GM23248 (cell line): ENCODE measurements around the gene ASCL5. TPM values are rescaled to one million over a fixed set of nuclear protein-coding genes. Genes with fewer than 3 reads are reported as not detected.

Source experiments
- DNase-seq: peaks from one replicate; pipeline ENCODE4 v3.0.0-alpha.2; 2015
- H2AFZ ChIP-seq: fragments of 200-600 bp; sonication (generic); 2 replicates; pipeline ENCODE4 v1.6.1; 2016; ENCODE audit warnings: antibody characterized with exemption
- H3F3A ChIP-seq: fragments of 200-600 bp; sonication (generic); 2 replicates; pipeline ENCODE4 v1.6.1; 2016; ENCODE audit warnings: mild to moderate bottlenecking, antibody characterized with exemption, mixed run types; ENCODE audit not compliant: insufficient read depth
- H3K27ac ChIP-seq: fragments of 200-600 bp; sonication (generic); 2 replicates; pipeline ENCODE4 v1.5.1; 2016; ENCODE audit warnings: mild to moderate bottlenecking
- H3K27me3 ChIP-seq: fragments of 200-600 bp; sonication (generic); replicated peaks from 2 replicates; pipeline ENCODE4 v1.6.1; 2016; ENCODE audit warnings: mild to moderate bottlenecking; ENCODE audit not compliant: insufficient read depth
- H3K36me3 ChIP-seq: fragments of 200-600 bp; sonication (generic); 2 replicates; pipeline ENCODE4 v1.6.1; 2016; ENCODE audit warnings: low read depth, mild to moderate bottlenecking
- H3K4me1 ChIP-seq: fragments of 200-600 bp; sonication (generic); 2 replicates; pipeline ENCODE4 v1.6.1; 2016; ENCODE audit warnings: mild to moderate bottlenecking; ENCODE audit not compliant: insufficient read depth
- H3K4me2 ChIP-seq: fragments of 200-600 bp; sonication (generic); one replicate; pipeline ENCODE4 v1.6.1; 2016; ENCODE audit warnings: mild to moderate bottlenecking; ENCODE audit not compliant: unreplicated experiment
- H3K4me3 ChIP-seq: fragments of 200-600 bp; sonication (generic); 2 replicates; pipeline ENCODE4 v1.5.1; 2016; ENCODE audit warnings: mild to moderate bottlenecking
- H3K79me2 ChIP-seq: fragments of 200-600 bp; sonication (generic); 2 replicates; pipeline ENCODE4 v1.6.1; 2016; ENCODE audit warnings: mild to moderate bottlenecking; ENCODE audit not compliant: insufficient read depth
- H3K9ac ChIP-seq: fragments of 200-600 bp; sonication (generic); 2 replicates; pipeline ENCODE4 v1.6.1; 2016; ENCODE audit warnings: mild to moderate bottlenecking
- H3K9me2 ChIP-seq: fragments of 200-600 bp; sonication (generic); 2 replicates; pipeline ENCODE4 v1.6.1; 2016; ENCODE audit warnings: mixed run types, mild to moderate bottlenecking, moderate library complexity; ENCODE audit not compliant: insufficient read depth
- H3K9me3 ChIP-seq: fragments of 200-600 bp; sonication (generic); one replicate; pipeline ENCODE4 v1.6.1; 2017; ENCODE audit warnings: low read depth
- H4K20me1 ChIP-seq: fragments of 200-600 bp; sonication (generic); 2 replicates; pipeline ENCODE4 v1.6.0; 2016; ENCODE audit not compliant: insufficient read depth
- EZH2 ChIP-seq: fragments of 200-600 bp; sonication (generic); IDR thresholded peaks from 2 replicates; pipeline ENCODE4 v1.6.1; 2018; ENCODE audit warnings: antibody characterized with exemption, mild to moderate bottlenecking; ENCODE audit not compliant: insufficient read depth, poor library complexity, severe bottlenecking
- EZH2phosphoT487 ChIP-seq: fragments of 200-600 bp; sonication (generic); IDR thresholded peaks from 2 replicates; pipeline ENCODE4 v1.6.1; 2018; ENCODE audit warnings: antibody characterized with exemption, moderate library complexity, mild to moderate bottlenecking, low read depth; ENCODE audit not compliant: insufficient read depth
- WGBS, 2 experiments: methylation state at CpG; one replicate each; pipeline ENCODE4 v1.1.6; 2015 to 2017; ENCODE audit warnings: low lambda C conversion rate in 2 of 2, low coverage in 1 of 2; ENCODE audit errors: missing lambda C conversion rate in 2 of 2; 5-methylcytosine and 5-hydroxymethylcytosine counted together
- in situ Hi-C: fragments of 300-500 bp; cut with MboI; formaldehyde crosslinking; loops from 2 replicates; pipeline ENCODE4 v1.15.0; 2020
- polyA plus RNA-seq: library from polyadenylated mRNA; unstranded; fragments of >200 nt; fragmentation: Nextera tagmentation; extraction: Ambion mirVana; gene quantifications from 2 replicates; pipeline ENCODE4 v1.2.1, GENCODE V29; 2016
- total RNA-seq: library from RNA; depleted of rRNA; stranded (reverse); fragments of >200 nt; shearing (Covaris generic); gene quantifications from 2 replicates; pipeline ENCODE4 v1.2.3, GENCODE V29; 2014

Gene ASCL5
- total and polyA plus RNA-seq, 2 experiments from 2014 or later = not detected

DNA sequence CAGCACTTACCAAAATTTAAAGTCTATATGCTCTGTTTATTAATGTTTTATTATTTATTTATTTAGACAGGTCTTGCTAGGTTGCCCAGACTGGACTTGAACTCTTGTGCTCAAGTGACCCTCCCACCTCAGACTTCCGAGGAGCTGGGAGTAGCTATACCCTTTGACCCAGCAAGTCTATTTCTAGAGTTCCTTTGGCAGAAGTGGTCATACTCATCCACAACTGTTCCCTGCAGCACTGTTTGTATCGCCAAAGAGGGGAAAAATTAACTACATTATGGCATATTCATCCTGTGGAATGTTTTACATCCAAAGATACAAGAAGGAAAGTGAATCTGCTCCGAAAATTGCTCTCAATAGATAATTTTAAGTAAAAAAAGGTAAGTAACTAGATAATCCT is 43.2 kb downstream of the ASCL5 start:
- Histone ChIP-seq H3K27me3 (peaks cover 18% of the 10 kb centered on the region), H3K79me2 (no peaks in the 10 kb centered on the region), H2AFZ (no peak overlapping the region), H4K20me1 (no peaks in the 10 kb centered on the region), H3K4me3 (no peak overlapping the region), H3K9me2 (no peaks in the 10 kb centered on the region), H3K9ac (no peak overlapping the region), H3K27ac (no peak overlapping the region), H3K9me3 (no peaks in the 10 kb centered on the region), H3F3A (no peaks in the 10 kb centered on the region), H3K4me2 (no peak overlapping the region), H3K36me3 (no peaks in the 10 kb centered on the region), H3K4me1 (no peaks in the 10 kb centered on the region)
- in situ Hi-C loops = no loop called here
- TF ChIP-seq EZH2phosphoT487 = no peak
- TF ChIP-seq EZH2 = no peak
- DNase-seq = no peak
- WGBS, 2 experiments = 49 to 67% methylated on average over 3 of the region's 3 CpGs

DNA sequence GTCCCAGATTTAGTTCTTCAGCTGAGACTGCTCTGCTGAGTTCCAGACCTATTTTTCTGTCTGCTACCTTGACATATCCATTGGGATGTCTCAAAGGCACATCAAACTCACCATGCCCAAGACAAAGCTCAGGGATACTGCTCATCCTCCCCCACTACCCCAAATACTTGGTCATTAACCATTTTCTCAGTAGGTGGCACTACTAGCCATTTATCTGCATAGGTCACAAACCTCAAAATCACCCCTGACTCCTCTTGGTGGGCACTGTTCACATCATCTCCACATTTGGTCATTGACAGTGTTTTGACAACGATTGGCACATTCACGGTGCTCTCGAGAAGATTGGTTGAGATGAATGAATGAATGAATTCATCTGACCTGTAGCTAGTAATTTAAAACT is 46.8 kb downstream of the ASCL5 start:
- Histone ChIP-seq H3F3A (no peaks in the 10 kb centered on the region), H3K27ac (no peak overlapping the region), H3K9me3 (no peaks in the 10 kb centered on the region), H3K9me2 (no peaks in the 10 kb centered on the region), H4K20me1 (no peaks in the 10 kb centered on the region), H3K79me2 (no peaks in the 10 kb centered on the region), H3K4me1 (no peaks in the 10 kb centered on the region), H3K4me2 (no peak overlapping the region), H3K4me3 (no peak overlapping the region), H2AFZ (no peak overlapping the region), H3K9ac (no peak overlapping the region), H3K27me3 (peaks cover 25% of the 10 kb centered on the region), H3K36me3 (no peaks in the 10 kb centered on the region)
- WGBS, 2 experiments = 70 to 73% methylated on average over 3 of the region's 3 CpGs
- TF ChIP-seq EZH2phosphoT487 (no peak), EZH2 (no peak)
- DNase-seq = no peak
- in situ Hi-C loops = no loop called here

DNA sequence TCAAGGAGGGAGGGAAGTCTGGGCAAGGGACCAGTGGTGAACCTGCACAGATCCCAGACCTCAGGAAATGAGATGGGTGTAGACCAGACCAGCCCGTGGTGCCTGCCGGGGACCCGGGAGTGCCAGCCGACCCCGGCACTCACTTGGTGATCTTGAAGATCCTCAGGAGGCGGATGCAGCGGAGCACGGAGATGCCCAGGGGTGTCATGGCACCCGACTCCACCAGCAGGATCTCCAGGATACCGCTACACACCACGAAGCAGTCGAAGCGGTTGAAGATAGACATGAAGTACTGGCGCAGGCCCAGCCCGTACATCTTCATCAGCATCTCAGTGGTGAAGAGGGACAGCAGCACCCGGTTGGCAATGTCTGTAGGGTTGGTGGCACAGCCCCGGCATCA is 49.2 kb downstream of the ASCL5 start:
- H3K9me3 ChIP-seq = no peaks in the 10 kb centered on the region
- no peak overlapping the region for H3K4me3 ChIP-seq
- H3K36me3 ChIP-seq = no peaks in the 10 kb centered on the region
- H3K79me2 ChIP-seq = no peaks in the 10 kb centered on the region
- no peak overlapping the region for H3K4me2 ChIP-seq
- TF ChIP-seq EZH2phosphoT487 = no peak
- no peak for TF ChIP-seq EZH2
- WGBS, 2 experiments = 81 to 82% methylated on average over 17 of the region's 17 CpGs
- in situ Hi-C loops = no loop called here
- DNase-seq = no peak
- H3K9me2 ChIP-seq = no peaks in the 10 kb centered on the region
- no peak overlapping the region for H2AFZ ChIP-seq
- no peaks in the 10 kb centered on the region for H4K20me1 ChIP-seq
- H3K9ac ChIP-seq = no peak overlapping the region
- no peaks in the 10 kb centered on the region for H3K4me1 ChIP-seq
- H3K27ac ChIP-seq = no peak overlapping the region
- H3F3A ChIP-seq = no peaks in the 10 kb centered on the region
- H3K27me3 ChIP-seq = peaks cover 23% of the 10 kb centered on the region

DNA sequence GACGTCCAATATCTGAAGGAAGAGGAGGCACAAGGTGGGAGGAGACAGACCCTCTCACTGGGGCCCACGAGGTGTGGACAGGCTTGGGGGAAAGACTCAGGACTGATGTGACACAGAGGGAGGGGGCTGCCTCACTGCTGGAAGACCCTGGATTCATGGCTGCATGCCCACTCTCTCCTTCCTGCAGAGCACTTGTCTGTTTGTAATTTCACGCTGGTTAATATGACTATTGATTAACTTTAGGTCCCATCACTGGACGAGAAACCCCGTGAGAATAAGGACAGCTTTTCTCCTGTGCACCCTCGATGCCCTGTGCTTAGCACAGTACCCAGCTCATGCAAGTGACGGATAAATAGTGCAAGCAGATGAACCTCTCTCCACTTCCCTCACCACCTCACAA is 49.9 kb downstream of the ASCL5 start:
- Histone ChIP-seq H2AFZ (no peak overlapping the region), H3K9me2 (no peaks in the 10 kb centered on the region), H3K79me2 (no peaks in the 10 kb centered on the region), H3K9ac (no peak overlapping the region), H4K20me1 (no peaks in the 10 kb centered on the region), H3K4me1 (no peaks in the 10 kb centered on the region), H3K4me3 (no peak overlapping the region), H3K27me3 (peaks cover 22% of the 10 kb centered on the region; the same call in 1 of the 2 replicates), H3F3A (no peaks in the 10 kb centered on the region), H3K27ac (no peak overlapping the region), H3K9me3 (no peaks in the 10 kb centered on the region), H3K36me3 (no peaks in the 10 kb centered on the region), H3K4me2 (no peak overlapping the region)
- in situ Hi-C loops = no loop called here
- no peak for TF ChIP-seq EZH2phosphoT487
- no peak for TF ChIP-seq EZH2
- 39 to 47% methylated on average over 7 of the region's 7 CpGs for WGBS, 2 experiments
- DNase-seq = no peak

DNA sequence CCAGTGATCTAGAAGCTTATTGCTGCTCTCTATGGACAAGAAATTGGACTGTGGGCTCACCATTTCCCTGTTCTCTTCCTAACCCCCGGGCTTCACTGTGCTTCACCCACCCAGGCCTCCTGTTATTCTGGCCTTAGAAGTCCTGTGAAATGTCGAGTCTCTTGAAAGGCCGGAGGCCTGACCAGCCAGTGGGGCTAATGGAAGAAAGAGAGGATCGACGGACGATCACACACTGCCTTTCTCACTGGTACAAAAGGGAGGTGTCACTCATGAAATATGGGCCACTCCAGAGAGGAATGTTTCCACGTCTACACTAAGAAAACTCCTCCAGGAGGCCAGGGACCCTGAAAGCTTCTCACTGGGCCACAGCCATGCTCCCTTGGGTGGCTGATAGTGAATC is 50.9 kb downstream of the ASCL5 start:
- Histone ChIP-seq H3K36me3 (no peaks in the 10 kb centered on the region), H3K27ac (no peak overlapping the region), H3K79me2 (no peaks in the 10 kb centered on the region), H3F3A (no peaks in the 10 kb centered on the region), H3K27me3 (peaks cover 29% of the 10 kb centered on the region; the same call in 1 of the 2 replicates), H3K9me2 (no peaks in the 10 kb centered on the region), H3K4me1 (no peaks in the 10 kb centered on the region), H3K9me3 (no peaks in the 10 kb centered on the region), H2AFZ (no peak overlapping the region), H3K4me3 (no peak overlapping the region), H3K9ac (no peak overlapping the region), H4K20me1 (no peaks in the 10 kb centered on the region), H3K4me2 (no peak overlapping the region)
- in situ Hi-C loops = no loop called here
- DNase-seq = no peak
- WGBS, 2 experiments = 58 to 68% methylated on average over 7 of the region's 7 CpGs
- TF ChIP-seq EZH2phosphoT487 = no peak
- TF ChIP-seq EZH2 = no peak
